ENCODE data around the gene MAGEH1.
"Not testable (repeated sequence)": the region's sequence is repeated elsewhere in the genome, so short reads cannot be mapped to it uniquely, and the experiment has no call there.

Gene MAGEH1

GRCh38 chrX:55451990-55452832 lies at the start of gene MAGEH1:
Gene MAGEH1 (plus strand): TSS chrX:55452127. CDS start chrX:55452375, 248 bp downstream.
- DNase-seq (ENCODE audit: low spot score): peak; percentile 54

GRCh38 chrX:55427079-55427478 lies 24.8 kb upstream of the MAGEH1 start:
- DNase-seq (ENCODE audit: low spot score): not testable (repeated sequence)

GRCh38 chrX:55443468-55443867 lies 8.5 kb upstream of the MAGEH1 start:
- not testable (repeated sequence) for DNase-seq (ENCODE audit: low spot score)

- DNase-seq (ENCODE audit: low spot score): no peak
Observed at GRCh38 chrX:55450259-55450658, 1.7 kb upstream of the MAGEH1 start.

- DNase-seq (ENCODE audit: low spot score): no peak
Observed at GRCh38 chrX:55451141-55451540, 786 bp upstream of the MAGEH1 start.

GRCh38 chrX:55451626-55451989 lies 319 bp upstream of the MAGEH1 start:
- DNase-seq (ENCODE audit: low spot score): no peak

- DNase-seq (ENCODE audit: low spot score): no peak
Observed at GRCh38 chrX:55452833-55453124, 852 bp downstream of the MAGEH1 start.

- DNase-seq (ENCODE audit: low spot score): not testable (repeated sequence)
Observed at GRCh38 chrX:55455708-55456107, 3.8 kb downstream of the MAGEH1 start.

- not testable (repeated sequence) for DNase-seq (ENCODE audit: low spot score)
Observed at GRCh38 chrX:55459426-55459825, 7.5 kb downstream of the MAGEH1 start.

- DNase-seq (ENCODE audit: low spot score): not testable (repeated sequence)
Observed at GRCh38 chrX:55459926-55460325, 8.0 kb downstream of the MAGEH1 start.

- DNase-seq (ENCODE audit: low spot score): not testable (repeated sequence)
Observed at GRCh38 chrX:55464050-55464449, 12.1 kb downstream of the MAGEH1 start.

- DNase-seq (ENCODE audit: low spot score): not testable (repeated sequence)
Observed at GRCh38 chrX:55465108-55465507, 13.2 kb downstream of the MAGEH1 start.

- DNase-seq (ENCODE audit: low spot score): not testable (repeated sequence)
Observed at GRCh38 chrX:55465791-55466190, 13.9 kb downstream of the MAGEH1 start.

GRCh38 chrX:55479956-55480355 lies 28.0 kb downstream of the MAGEH1 start:
- not testable (repeated sequence) for DNase-seq (ENCODE audit: low spot score)

GRCh38 chrX:55480390-55481062 lies 28.6 kb downstream of the MAGEH1 start:
- DNase-seq (ENCODE audit: low spot score): no peak

- no peak for DNase-seq (ENCODE audit: low spot score)
Observed at GRCh38 chrX:55484948-55485347, 33.0 kb downstream of the MAGEH1 start.

GRCh38 chrX:55486736-55487135 lies 34.8 kb downstream of the MAGEH1 start:
- DNase-seq (ENCODE audit: low spot score): no peak

GRCh38 chrX:55487143-55487542 lies 35.2 kb downstream of the MAGEH1 start:
- no peak for DNase-seq (ENCODE audit: low spot score)

GRCh38 chrX:55488006-55488592 lies 36.2 kb downstream of the MAGEH1 start:
- no peak for DNase-seq (ENCODE audit: low spot score)

- DNase-seq (ENCODE audit: low spot score): peak; percentile 14
Observed at GRCh38 chrX:55488593-55489313, 36.8 kb downstream of the MAGEH1 start.

- no peak for DNase-seq (ENCODE audit: low spot score)
Observed at GRCh38 chrX:55489314-55490009, 37.5 kb downstream of the MAGEH1 start, which contains the start of gene USP51. Gene USP51 (minus strand): TSS chrX:55489848. CDS start chrX:55488939, 909 bp downstream.

- DNase-seq (ENCODE audit: low spot score): no peak
Observed at GRCh38 chrX:55490121-55490520, 38.2 kb downstream of the MAGEH1 start.
